Osteoblast (primary cell): ENCODE data around the gene XXYLT1. TPM values are rescaled to one million over a fixed set of nuclear protein-coding genes. Genes with fewer than 3 reads are reported as not detected.

Experiments used
- DNase-seq: peaks from one replicate; pipeline ENCODE4 v3.0.0; 2011; ENCODE audit warnings: low spot score, mixed read lengths; ENCODE audit not compliant: insufficient read length; ENCODE audit errors: missing footprints
- H2AFZ ChIP-seq: 2 replicates; pipeline ENCODE4 v1.6.0; 2011; ENCODE audit warnings: mild to moderate bottlenecking, low read length
- H3K27ac ChIP-seq: 2 replicates; pipeline ENCODE4 v1.5.1; 2011; ENCODE audit warnings: mild to moderate bottlenecking, low read depth, low read length, moderate library complexity
- H3K27me3 ChIP-seq: 2 replicates; pipeline ENCODE4 v1.6.0; 2012; ENCODE audit warnings: mild to moderate bottlenecking, control low read depth, inconsistent platforms, low read length, moderate library complexity; ENCODE audit not compliant: insufficient read depth
- H3K36me3 ChIP-seq: 2 replicates; pipeline ENCODE4 v1.5.1; 2011; ENCODE audit warnings: mild to moderate bottlenecking, low read length, control low read depth, moderate library complexity; ENCODE audit not compliant: insufficient read depth
- H3K4me1 ChIP-seq: 2 replicates; pipeline ENCODE4 v1.5.1; 2011; ENCODE audit warnings: mild to moderate bottlenecking, low read length, control low read depth, moderate library complexity; ENCODE audit not compliant: insufficient read depth
- H3K4me2 ChIP-seq: 2 replicates; pipeline ENCODE4 v1.6.0; 2011; ENCODE audit warnings: mild to moderate bottlenecking, low read length; ENCODE audit not compliant: insufficient read depth
- H3K4me3 ChIP-seq: fragments of 200-600 bp; sonication (generic); 3 replicates; pipeline ENCODE4 v1.5.1; 2012; ENCODE audit warnings: mild to moderate bottlenecking, low read length, inconsistent platforms; ENCODE audit not compliant: insufficient read depth
- H3K79me2 ChIP-seq: 2 replicates; pipeline ENCODE4 v1.6.0; 2012; ENCODE audit warnings: mild to moderate bottlenecking, low read length, control low read depth, inconsistent platforms; ENCODE audit not compliant: insufficient read depth
- H3K9me3 ChIP-seq: 2 replicates; pipeline ENCODE4 v1.5.1; 2011; ENCODE audit warnings: low read depth, low read length, control low read depth
- H4K20me1 ChIP-seq: 2 replicates; pipeline ENCODE4 v1.6.0; 2012; ENCODE audit warnings: mild to moderate bottlenecking, low read length, control low read depth; ENCODE audit not compliant: insufficient read depth
- CTCF ChIP-seq: IDR thresholded peaks from 2 replicates; pipeline ENCODE4 v1.5.1; 2011; ENCODE audit warnings: mild to moderate bottlenecking, low read depth, low read length, moderate library complexity; ENCODE audit errors: extremely low read depth
- total RNA-seq: library from RNA; depleted of rRNA; stranded (reverse); fragments of >200 nt; gene quantifications from 2 replicates; pipeline ENCODE4 v1.2.3, GENCODE V29; 2012

The XXYLT1 gene
- total RNA-seq, 1 donor = 28.2 TPM

GRCh38 chr3:195160257-195160898 is 110.6 kb downstream of the XXYLT1 start:
- Histone ChIP-seq H3K4me3 (no peak overlapping the region), H2AFZ (no peak overlapping the region), H3K4me1 (peaks cover 18% of the 10 kb centered on the region), H3K27me3 (no peaks in the 10 kb centered on the region), H3K27ac (peak overlapping the region; percentile 46), H3K79me2 (no peaks in the 10 kb centered on the region), H3K9me3 (no peaks in the 10 kb centered on the region), H3K4me2 (peak overlapping the region; percentile 14), H3K36me3 (no peaks in the 10 kb centered on the region), H4K20me1 (no peaks in the 10 kb centered on the region)
- DNase-seq = peak; percentile 92
- TF ChIP-seq CTCF = no peak

DNA sequence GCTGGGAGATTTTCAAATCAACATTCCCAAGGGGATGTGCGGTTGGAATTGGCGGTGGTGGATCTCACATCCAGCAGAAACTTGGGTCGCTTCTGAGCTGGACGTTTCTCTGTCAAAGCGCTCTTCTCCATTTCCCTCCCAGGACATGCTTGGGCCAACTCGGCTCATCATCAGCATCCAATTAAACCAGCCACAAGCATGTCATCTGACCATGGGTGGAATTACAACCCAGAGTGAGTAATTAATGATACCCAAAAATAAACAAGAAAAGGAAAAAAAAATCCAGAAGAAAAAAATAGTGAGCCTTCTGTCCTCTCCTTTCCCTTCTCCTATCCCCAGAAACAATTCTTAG is 111.2 kb downstream of the XXYLT1 start:
- Histone ChIP-seq H3K4me1 (peaks cover 23% of the 10 kb centered on the region), H3K4me3 (no peak overlapping the region), H3K27me3 (no peaks in the 10 kb centered on the region), H4K20me1 (no peaks in the 10 kb centered on the region), H3K79me2 (no peaks in the 10 kb centered on the region), H3K9me3 (no peaks in the 10 kb centered on the region), H3K4me2 (peak overlapping the region; percentile 14), H3K27ac (peak overlapping the region; percentile 46), H2AFZ (peak overlapping the region; percentile 38), H3K36me3 (no peaks in the 10 kb centered on the region)
- DNase-seq = peak; percentile 91
- no peak for TF ChIP-seq CTCF

GRCh38 chr3:195159117-195159813 is 111.7 kb downstream of the XXYLT1 start:
- no peak for DNase-seq
- Histone ChIP-seq H4K20me1 (no peaks in the 10 kb centered on the region), H2AFZ (peak overlapping the region; percentile 38), H3K27me3 (no peaks in the 10 kb centered on the region), H3K4me2 (peak overlapping the region; percentile 14), H3K27ac (peak overlapping the region; percentile 46), H3K79me2 (no peaks in the 10 kb centered on the region), H3K4me3 (no peak overlapping the region), H3K36me3 (no peaks in the 10 kb centered on the region), H3K4me1 (peaks cover 28% of the 10 kb centered on the region), H3K9me3 (no peaks in the 10 kb centered on the region)
- no peak for TF ChIP-seq CTCF

- no peaks in the 10 kb centered on the region for H3K9me3 ChIP-seq
- TF ChIP-seq CTCF = no peak
- no peak overlapping the region for H3K4me2 ChIP-seq
- H2AFZ ChIP-seq = no peak overlapping the region
- H3K36me3 ChIP-seq = no peaks in the 10 kb centered on the region
- H3K4me1 ChIP-seq = peaks cover 56% of the 10 kb centered on the region
- H4K20me1 ChIP-seq = no peaks in the 10 kb centered on the region
- H3K79me2 ChIP-seq = no peaks in the 10 kb centered on the region
- no peak for DNase-seq
- H3K4me3 ChIP-seq = no peak overlapping the region
- H3K27me3 ChIP-seq = no peaks in the 10 kb centered on the region
- H3K27ac ChIP-seq = no peak overlapping the region
Observed at GRCh38 chr3:195156286-195156890, 114.6 kb downstream of the XXYLT1 start.
